KMS-11 (cell line): ENCODE measurements around the gene CRY2.

Experiments used
- H2AFZ ChIP-seq: fragments of 200-600 bp; sonication (generic); 2 replicates; pipeline ENCODE4 v1.6.1; 2016; ENCODE audit warnings: antibody characterized with exemption, mixed run types, low read depth
- H3K27ac ChIP-seq: fragments of 200-600 bp; sonication (generic); 2 replicates; pipeline ENCODE4 v1.6.1; 2016; ENCODE audit warnings: mild to moderate bottlenecking, mixed run types
- H3K27me3 ChIP-seq: fragments of 200-600 bp; sonication (generic); 2 replicates; pipeline ENCODE4 v1.6.1; 2017; ENCODE audit warnings: mild to moderate bottlenecking, low read depth, mixed run types, moderate library complexity; ENCODE audit not compliant: insufficient read depth
- H3K36me3 ChIP-seq: fragments of 200-600 bp; sonication (generic); 2 replicates; pipeline ENCODE4 v1.6.1; 2017; ENCODE audit warnings: mild to moderate bottlenecking, mixed run types; ENCODE audit not compliant: insufficient read depth
- H3K4me1 ChIP-seq: fragments of 200-600 bp; sonication (generic); 2 replicates; pipeline ENCODE4 v1.6.1; 2016; ENCODE audit warnings: mild to moderate bottlenecking, low read depth, mixed run types; ENCODE audit not compliant: poor library complexity, severe bottlenecking
- H3K4me2 ChIP-seq: fragments of 200-600 bp; sonication (generic); 2 replicates; pipeline ENCODE4 v1.7.0; 2016; ENCODE audit warnings: mild to moderate bottlenecking, mixed run types
- H3K4me3 ChIP-seq: fragments of 200-600 bp; sonication (generic); IDR thresholded peaks from 2 replicates; pipeline ENCODE4 v1.6.1; 2017; ENCODE audit warnings: low read depth, low read length, mixed read lengths; ENCODE audit not compliant: insufficient read depth
- H3K79me2 ChIP-seq: fragments of 200-600 bp; sonication (generic); 2 replicates; pipeline ENCODE4 v1.6.1; 2016; ENCODE audit warnings: low read depth, mixed run types; ENCODE audit not compliant: insufficient read depth
- H3K9ac ChIP-seq: fragments of 200-600 bp; sonication (generic); 2 replicates; pipeline ENCODE4 v1.6.1; 2016; ENCODE audit warnings: mild to moderate bottlenecking, mixed run types
- H4K20me1 ChIP-seq: fragments of 200-600 bp; sonication (generic); 2 replicates; pipeline ENCODE4 v1.6.1; 2016; ENCODE audit warnings: mild to moderate bottlenecking, mixed run types; ENCODE audit not compliant: insufficient read depth
- CTCF ChIP-seq: fragments of 200-600 bp; sonication (generic); conservative IDR thresholded peaks from 2 replicates; pipeline ENCODE4 v1.6.1; 2017; ENCODE audit warnings: low read depth, mild to moderate bottlenecking, antibody characterized with exemption, low read length, moderate library complexity, mixed read lengths

Gene CRY2

GRCh38 chr11:45919806-45920530 lies 72.7 kb downstream of the CRY2 start:
- H3K27me3 ChIP-seq: 0 out of 2 replicates have a peak, but pooled peaks cover 5% of the 10 kb centered on the region
- H3K27ac ChIP-seq: no peak overlapping the region
- H3K36me3 ChIP-seq: no peaks in the 10 kb centered on the region
- peaks cover 16% of the 10 kb centered on the region for H3K4me1 ChIP-seq
- H3K79me2 ChIP-seq: peaks cover 14% of the 10 kb centered on the region
- no peak for TF ChIP-seq CTCF
- H2AFZ ChIP-seq: no peak overlapping the region
- H3K4me3 ChIP-seq: no peak overlapping the region
- no peaks in the 10 kb centered on the region for H4K20me1 ChIP-seq
- H3K4me2 ChIP-seq: no peak overlapping the region
- no peak overlapping the region for H3K9ac ChIP-seq

- Histone ChIP-seq H3K4me2 (no peak overlapping the region), H3K9ac (no peak overlapping the region), H3K4me1 (peaks cover 16% of the 10 kb centered on the region), H2AFZ (no peak overlapping the region), H3K79me2 (peaks cover 14% of the 10 kb centered on the region), H3K4me3 (no peak overlapping the region), H4K20me1 (no peaks in the 10 kb centered on the region), H3K36me3 (no peaks in the 10 kb centered on the region), H3K27me3 (0 out of 2 replicates have a peak, but pooled peaks cover 5% of the 10 kb centered on the region), H3K27ac (no peak overlapping the region)
- no peak for TF ChIP-seq CTCF
Observed at GRCh38 chr11:45920531-45921477, 73.5 kb downstream of the CRY2 start.

GRCh38 chr11:45921561-45922424 lies 74.5 kb downstream of the CRY2 start:
- Histone ChIP-seq H3K4me1 (peaks cover 8% of the 10 kb centered on the region), H3K27ac (no peak overlapping the region), H4K20me1 (no peaks in the 10 kb centered on the region), H3K4me2 (peak overlapping the region; percentile 39), H3K4me3 (no peak overlapping the region), H3K27me3 (0 out of 2 replicates have a peak, but pooled peaks cover 5% of the 10 kb centered on the region), H3K79me2 (peaks cover 5% of the 10 kb centered on the region), H2AFZ (peak overlapping the region; percentile 73), H3K9ac (no peak overlapping the region), H3K36me3 (no peaks in the 10 kb centered on the region)
- no peak for TF ChIP-seq CTCF
